ENCODE data around the gene ALDH1L1.

DNA sequence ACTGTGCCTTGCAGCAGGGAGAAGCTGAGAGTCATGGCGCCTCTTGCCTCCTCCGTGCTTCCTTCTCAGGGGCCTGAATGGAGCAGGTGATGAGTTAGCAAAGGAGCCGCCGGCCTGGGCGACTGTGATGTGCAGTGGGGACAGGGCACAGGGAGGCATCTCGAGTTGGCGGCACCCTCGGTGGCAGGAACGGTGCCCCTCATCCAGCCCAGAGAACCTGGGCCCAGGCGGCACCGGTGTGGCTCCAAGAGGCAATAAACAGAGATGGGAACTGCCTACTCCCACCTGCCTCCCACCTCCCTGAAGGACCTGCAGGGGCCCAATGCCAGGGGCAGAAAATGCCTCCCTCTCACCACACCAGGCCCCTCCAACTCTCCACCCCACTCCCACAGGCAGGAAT lies 102.6 kb downstream of the ALDH1L1 start:
- TF ChIP-seq SUZ12 (IDR thresholded peaks at IDR 0.05) (no peak), SP1 (IDR thresholded peaks at IDR 0.05) (no peak), ZNF384 (IDR thresholded peaks at IDR 0.05) (no peak), FOXM1 (IDR thresholded peaks at IDR 0.05; ENCODE audit: borderline replicate concordance) (no peak), ELF4 (IDR thresholded peaks at IDR 0.05) (no peak), ARNT (IDR thresholded peaks at IDR 0.05) (no peak), HDGF (IDR thresholded peaks at IDR 0.05; ENCODE audit: borderline replicate concordance) (no peak), NFRKB (IDR thresholded peaks at IDR 0.05) (no peak), LEF1 (IDR thresholded peaks at IDR 0.05; ENCODE audit: borderline replicate concordance) (no peak), TARDBP (IDR thresholded peaks at IDR 0.05) (no peak)

Data from HEK293T (cell line).